ENCODE results near the gene COPS8. TPM values are rescaled to one million over a fixed set of nuclear protein-coding genes. Genes with fewer than 3 reads are reported as not detected.

COPS8 gene
- total RNA-seq, 1 experiment from 2014 or later = 87.4 TPM

DNA sequence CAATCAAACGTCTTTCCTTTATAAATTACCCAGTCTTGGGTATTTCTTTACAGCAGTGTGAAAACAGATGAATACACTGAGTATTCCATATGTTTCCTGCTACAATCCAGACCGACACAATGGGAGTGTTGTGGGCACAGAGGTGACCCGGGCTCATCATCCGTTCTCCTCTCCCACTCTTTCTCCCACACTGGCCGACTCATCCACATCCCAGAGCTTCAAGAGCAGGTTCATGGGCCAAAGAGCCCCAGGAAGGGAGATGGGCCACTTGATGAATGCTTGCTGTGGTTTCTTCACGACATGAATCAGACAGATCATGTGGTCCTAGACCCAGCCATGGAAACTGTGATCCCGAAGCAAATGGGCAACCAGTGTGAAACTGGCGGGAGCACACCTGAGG, 4.1 kb upstream of the COPS8 start:
- Histone ChIP-seq H3K36me3 (ENCODE audit: insufficient read depth, low read length, poor library complexity, severe bottlenecking) (no peaks in the 10 kb centered on the region), H3K27me3 (replicated peaks; ENCODE audit: insufficient read depth, low read depth, low read length, poor library complexity) (peaks cover 8% of the 10 kb centered on the region), H3K27ac (ENCODE audit: low read depth, low read length, poor library complexity, severe bottlenecking) (no peak overlapping the region), H3K4me1 (ENCODE audit: insufficient read depth, low read length, poor library complexity, severe bottlenecking) (peaks cover 2% of the 10 kb centered on the region), H3K9me3 (ENCODE audit: low read depth, low read length, poor library complexity, severe bottlenecking) (no peaks in the 10 kb centered on the region), H3K4me3 (ENCODE audit: low read depth, low read length, poor library complexity, severe bottlenecking) (no peak overlapping the region)
- no TSS peak for BruUV-seq (replicated peaks)
- DNase-seq (ENCODE audit: low spot score) = no peak
- intact Hi-C loops (cut with micrococcal nuclease; ENCODE audit: unreplicated experiment) = no loop called here
- CTCF ChIA-PET = no interaction called here
- POLR2A ChIA-PET (ENCODE audit: low non-redundant PET) = no interaction called here
- TF ChIP-seq, protein P1, sequence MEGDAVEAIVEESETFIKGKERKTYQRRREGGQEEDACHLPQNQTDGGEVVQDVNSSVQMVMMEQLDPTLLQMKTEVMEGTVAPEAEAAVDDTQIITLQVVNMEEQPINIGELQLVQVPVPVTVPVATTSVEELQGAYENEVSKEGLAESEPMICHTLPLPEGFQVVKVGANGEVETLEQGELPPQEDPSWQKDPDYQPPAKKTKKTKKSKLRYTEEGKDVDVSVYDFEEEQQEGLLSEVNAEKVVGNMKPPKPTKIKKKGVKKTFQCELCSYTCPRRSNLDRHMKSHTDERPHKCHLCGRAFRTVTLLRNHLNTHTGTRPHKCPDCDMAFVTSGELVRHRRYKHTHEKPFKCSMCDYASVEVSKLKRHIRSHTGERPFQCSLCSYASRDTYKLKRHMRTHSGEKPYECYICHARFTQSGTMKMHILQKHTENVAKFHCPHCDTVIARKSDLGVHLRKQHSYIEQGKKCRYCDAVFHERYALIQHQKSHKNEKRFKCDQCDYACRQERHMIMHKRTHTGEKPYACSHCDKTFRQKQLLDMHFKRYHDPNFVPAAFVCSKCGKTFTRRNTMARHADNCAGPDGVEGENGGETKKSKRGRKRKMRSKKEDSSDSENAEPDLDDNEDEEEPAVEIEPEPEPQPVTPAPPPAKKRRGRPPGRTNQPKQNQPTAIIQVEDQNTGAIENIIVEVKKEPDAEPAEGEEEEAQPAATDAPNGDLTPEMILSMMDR (conservative IDR thresholded peaks at IDR 0.05; ENCODE audit: low read depth, low read length) = no peak
- no peak for TF ChIP-seq EZH2 (IDR thresholded peaks at IDR 0.05; ENCODE audit: borderline replicate concordance, low read depth, low read length, poor library complexity, severe bottlenecking)

DNA sequence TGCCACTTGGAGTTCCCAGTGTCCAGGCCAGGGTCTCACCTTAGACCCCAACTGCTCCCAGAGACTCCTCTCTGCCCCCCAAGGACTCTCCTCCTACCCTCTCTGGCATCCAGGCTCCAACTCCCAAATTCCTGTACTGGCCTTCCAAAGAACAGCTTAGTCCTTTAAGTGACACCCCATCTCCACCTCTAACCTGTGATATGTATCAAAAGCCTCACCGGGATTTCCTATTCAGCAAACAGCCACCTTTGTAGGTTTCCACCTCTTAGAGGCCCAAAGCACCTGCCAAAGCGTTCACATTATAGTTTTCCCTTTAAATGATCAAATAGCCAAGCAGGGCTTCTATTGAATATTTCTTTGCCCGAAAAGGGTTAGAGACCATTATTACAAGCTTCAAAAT, 2.7 kb upstream of the COPS8 start:
- H3K9me3 ChIP-seq (ENCODE audit: low read depth, low read length, poor library complexity, severe bottlenecking) = no peaks in the 10 kb centered on the region
- CTCF ChIA-PET = no interaction called here
- no TSS peak for BruUV-seq (replicated peaks)
- DNase-seq (ENCODE audit: low spot score) = no peak
- H3K4me3 ChIP-seq (ENCODE audit: low read depth, low read length, poor library complexity, severe bottlenecking) = no peak overlapping the region
- intact Hi-C loops (cut with micrococcal nuclease; ENCODE audit: unreplicated experiment) = no loop called here
- H3K4me1 ChIP-seq (ENCODE audit: insufficient read depth, low read length, poor library complexity, severe bottlenecking) = peaks cover 9% of the 10 kb centered on the region
- peaks cover 2% of the 10 kb centered on the region for H3K27me3 ChIP-seq (replicated peaks; ENCODE audit: insufficient read depth, low read depth, low read length, poor library complexity)
- H3K27ac ChIP-seq (ENCODE audit: low read depth, low read length, poor library complexity, severe bottlenecking) = no peak overlapping the region
- H3K36me3 ChIP-seq (ENCODE audit: insufficient read depth, low read length, poor library complexity, severe bottlenecking) = no peaks in the 10 kb centered on the region
- TF ChIP-seq, protein P1 (conservative IDR thresholded peaks at IDR 0.05; ENCODE audit: low read depth, low read length) = no peak
- no peak for TF ChIP-seq EZH2 (IDR thresholded peaks at IDR 0.05; ENCODE audit: borderline replicate concordance, low read depth, low read length, poor library complexity, severe bottlenecking)
- POLR2A ChIA-PET (ENCODE audit: low non-redundant PET) = no interaction called here

DNA sequence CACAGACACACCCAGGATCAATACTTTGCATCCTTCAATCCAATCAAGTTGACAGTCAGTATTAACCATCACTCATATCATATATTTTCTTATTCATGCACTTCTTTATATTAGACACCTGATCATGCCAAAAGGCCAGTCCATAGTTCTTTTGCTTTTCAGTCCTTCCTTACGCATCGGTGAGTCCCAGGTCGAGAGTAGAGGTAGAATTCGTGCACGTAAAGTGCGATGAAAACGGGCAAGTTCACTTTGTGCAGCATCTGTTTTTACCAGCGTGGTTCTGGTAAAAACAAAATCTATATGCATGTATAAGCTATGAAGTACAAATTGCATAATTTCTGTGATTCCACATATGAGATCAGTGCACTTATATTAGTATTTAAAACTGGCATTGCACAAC, 1.2 kb upstream of the COPS8 start:
- Histone ChIP-seq H3K27ac (ENCODE audit: low read depth, low read length, poor library complexity, severe bottlenecking) (no peak overlapping the region), H3K4me1 (ENCODE audit: insufficient read depth, low read length, poor library complexity, severe bottlenecking) (peaks cover 9% of the 10 kb centered on the region), H3K4me3 (ENCODE audit: low read depth, low read length, poor library complexity, severe bottlenecking) (peak overlapping the region; percentile 86), H3K36me3 (ENCODE audit: insufficient read depth, low read length, poor library complexity, severe bottlenecking) (peaks cover 6% of the 10 kb centered on the region), H3K9me3 (ENCODE audit: low read depth, low read length, poor library complexity, severe bottlenecking) (no peaks in the 10 kb centered on the region), H3K27me3 (replicated peaks; ENCODE audit: insufficient read depth, low read depth, low read length, poor library complexity) (no peaks in the 10 kb centered on the region)
- TF ChIP-seq, protein P1 (conservative IDR thresholded peaks at IDR 0.05; ENCODE audit: low read depth, low read length) = no peak
- TF ChIP-seq EZH2 (IDR thresholded peaks at IDR 0.05; ENCODE audit: borderline replicate concordance, low read depth, low read length, poor library complexity, severe bottlenecking) = no peak
- ChIA-PET POLR2A (ENCODE audit: low non-redundant PET) (no interaction called here), CTCF (no interaction called here)
- intact Hi-C loops (cut with micrococcal nuclease; ENCODE audit: unreplicated experiment) = no loop called here
- DNase-seq (ENCODE audit: low spot score) = no peak
- BruUV-seq (replicated peaks) = no TSS peak
